ENCODE measurements around the gene PCDHGA3. TPM values are rescaled to one million over a fixed set of nuclear protein-coding genes. Genes with fewer than 3 reads are reported as not detected.

The PCDHGA3 gene
- total and polyA plus RNA-seq, 2 donors (not counting 3 experiments of a cell fraction or from before 2014, with no cell fraction given), result 0.88 to 1.1 TPM

DNA sequence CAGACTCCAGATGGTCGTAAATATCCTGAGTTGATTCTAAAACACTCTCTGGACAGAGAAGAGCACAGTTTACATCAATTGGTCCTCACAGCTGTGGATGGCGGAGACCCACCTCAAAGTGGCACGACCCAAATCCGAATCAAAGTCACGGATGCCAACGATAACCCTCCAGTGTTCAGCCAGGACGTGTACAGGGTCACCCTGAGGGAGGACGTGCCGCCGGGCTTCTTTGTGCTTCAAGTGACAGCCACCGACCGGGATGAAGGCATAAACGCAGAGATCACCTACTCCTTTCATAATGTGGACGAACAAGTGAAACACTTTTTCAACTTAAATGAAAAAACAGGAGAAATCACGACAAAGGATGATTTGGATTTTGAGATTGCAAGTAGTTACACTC lies 17.1 kb downstream of the PCDHGA3 start:
- dilution Hi-C loops (cut with MboI; ENCODE audit: extremely low pct_ligation_motif_present, low sequenced_read_pairs), result no loop called here
- BruUV-seq (replicated peaks), result no TSS peak
- H2AFZ ChIP-seq (ENCODE audit: low read depth, low read length), result no peak overlapping the region
- no peaks in the 10 kb centered on the region for H3K4me1 ChIP-seq (ENCODE audit: control insufficient read depth, extremely low read depth, insufficient read depth, low read length)
- no peaks in the 10 kb centered on the region for H3K9me1 ChIP-seq (replicated peaks; ENCODE audit: control insufficient read depth, extremely low read depth, insufficient read depth, low read length)
- H4K20me1 ChIP-seq (replicated peaks; ENCODE audit: control insufficient read depth, extremely low read depth, insufficient read depth, low read length), result no peaks in the 10 kb centered on the region
- peaks cover 2% of the 10 kb centered on the region for H3K9me3 ChIP-seq (replicated peaks; ENCODE audit: control insufficient read depth, insufficient read depth, low read length)
- H3K4me2 ChIP-seq (ENCODE audit: insufficient read depth, low read length), result no peak overlapping the region
- H3K27me3 ChIP-seq (ENCODE audit: control insufficient read depth in 2 of 2, insufficient read depth in 2 of 2, low read length in 2 of 2), result peaks cover 51 to 69% of the 10 kb centered on the region in 2 experiments
- ChIA-PET POLR2A (no interaction called here), CTCF (interaction anchor here (0.7 to 1.3 kb wide), 8 partner anchors 10 to 203 kb away, joined by 3 to 5 read pairs (median 3); partner anchors contain the start of genes PCDHGA11, PCDHGA12 and PCDHGB1)
- DNase-seq (ENCODE audit: low read depth, low spot score) (no peak), FAIRE-seq (no peak)
- TF ChIP-seq, protein P1, sequence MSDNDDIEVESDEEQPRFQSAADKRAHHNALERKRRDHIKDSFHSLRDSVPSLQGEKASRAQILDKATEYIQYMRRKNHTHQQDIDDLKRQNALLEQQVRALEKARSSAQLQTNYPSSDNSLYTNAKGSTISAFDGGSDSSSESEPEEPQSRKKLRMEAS (IDR thresholded peaks at IDR 0.05; ENCODE audit: insufficient read depth, insufficient read length), result no peak
- TF ChIP-seq JUN (IDR thresholded peaks at IDR 0.05; ENCODE audit: borderline replicate concordance, insufficient read depth, insufficient read length, low read depth) (no peak), EZH2 (IDR thresholded peaks at IDR 0.05; ENCODE audit: borderline replicate concordance, low read depth, low read length, severe bottlenecking) (peak; percentile 0)
- intact Hi-C loops (cut with micrococcal nuclease), result no loop called here
- no peak overlapping the region for H3K4me3 ChIP-seq (replicated peaks in 1 of 3; ENCODE audit: insufficient read depth in 1 of 3, low read depth in 1 of 3, low read length in 3 of 3)
- no peak overlapping the region for H3K9ac ChIP-seq (replicated peaks; ENCODE audit: extremely low read depth, insufficient read depth, low read length)
- no peak overlapping the region for H3K27ac ChIP-seq (ENCODE audit: insufficient read depth, low read depth, low read length)
- H3K79me2 ChIP-seq (ENCODE audit: control insufficient read depth, insufficient read depth, low read length), result no peaks in the 10 kb centered on the region
- H3K36me3 ChIP-seq (ENCODE audit: control insufficient read depth in 2 of 2, extremely low read depth in 1 of 2, insufficient read depth in 2 of 2, low read length in 2 of 2), result no peaks in the 10 kb centered on the region

DNA sequence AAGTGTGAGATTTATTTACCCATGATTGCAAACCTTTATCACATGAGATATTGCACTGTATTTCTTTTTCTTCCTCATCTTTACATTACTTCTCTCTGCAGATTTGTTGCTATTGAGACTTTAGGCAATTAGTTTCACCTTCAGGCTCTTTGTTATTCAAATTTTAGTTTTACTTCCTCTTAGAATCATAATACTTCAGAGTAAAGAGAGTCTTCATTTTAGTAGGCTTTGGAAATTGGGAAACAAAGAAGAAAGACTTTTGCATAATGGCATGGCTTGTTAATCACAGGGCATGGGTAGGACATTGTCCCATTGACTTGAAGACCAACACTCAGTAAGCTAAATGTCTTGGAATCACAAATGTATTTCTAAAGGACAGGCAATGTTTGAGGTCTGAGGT lies 19.1 kb downstream of the PCDHGA3 start:
- Histone ChIP-seq H3K4me1 (ENCODE audit: control insufficient read depth, extremely low read depth, insufficient read depth, low read length) (no peaks in the 10 kb centered on the region), H3K79me2 (ENCODE audit: control insufficient read depth, insufficient read depth, low read length) (no peaks in the 10 kb centered on the region), H3K9me3 (replicated peaks; ENCODE audit: control insufficient read depth, insufficient read depth, low read length) (peaks cover 2% of the 10 kb centered on the region), H3K27ac (ENCODE audit: insufficient read depth, low read depth, low read length) (no peak overlapping the region), H4K20me1 (replicated peaks; ENCODE audit: control insufficient read depth, extremely low read depth, insufficient read depth, low read length) (no peaks in the 10 kb centered on the region), H3K4me2 (ENCODE audit: insufficient read depth, low read length) (no peak overlapping the region), H2AFZ (ENCODE audit: low read depth, low read length) (no peak overlapping the region), H3K9me1 (replicated peaks; ENCODE audit: control insufficient read depth, extremely low read depth, insufficient read depth, low read length) (no peaks in the 10 kb centered on the region), H3K36me3 (ENCODE audit: control insufficient read depth in 2 of 2, extremely low read depth in 1 of 2, insufficient read depth in 2 of 2, low read length in 2 of 2) (no peaks in the 10 kb centered on the region), H3K27me3 (ENCODE audit: control insufficient read depth in 2 of 2, insufficient read depth in 2 of 2, low read length in 2 of 2) (peaks cover 51 to 74% of the 10 kb centered on the region in 2 experiments), H3K9ac (replicated peaks; ENCODE audit: extremely low read depth, insufficient read depth, low read length) (no peak overlapping the region), H3K4me3 (replicated peaks in 1 of 3; ENCODE audit: insufficient read depth in 1 of 3, low read depth in 1 of 3, low read length in 3 of 3) (no peak overlapping the region)
- dilution Hi-C loops (cut with MboI; ENCODE audit: extremely low pct_ligation_motif_present, low sequenced_read_pairs), result no loop called here
- no TSS peak for BruUV-seq (replicated peaks)
- DNase-seq (ENCODE audit: low read depth, low spot score) (no peak), FAIRE-seq (no peak)
- ChIA-PET POLR2A (no interaction called here), CTCF (interaction anchor here (1.0 kb wide), 1 partner anchor 18 kb away, joined by 3 read pairs; no protein-coding TSS in a partner anchor)
- intact Hi-C loops (cut with micrococcal nuclease), result no loop called here
- TF ChIP-seq GATA2 (IDR thresholded peaks at IDR 0.05; ENCODE audit: insufficient read depth, insufficient read length, low read depth, low read length) (no peak), EZH2 (IDR thresholded peaks at IDR 0.05; ENCODE audit: borderline replicate concordance, low read depth, low read length, severe bottlenecking) (no peak), POLR2AphosphoS5 (IDR thresholded peaks at IDR 0.05; ENCODE audit: insufficient read depth, low read depth, low read length) (no peak), JUN (IDR thresholded peaks at IDR 0.05; ENCODE audit: borderline replicate concordance, insufficient read depth, insufficient read length, low read depth) (no peak), MYC (IDR thresholded peaks at IDR 0.05; ENCODE audit: low read depth, low read length) (no peak), FOS (IDR thresholded peaks at IDR 0.05; ENCODE audit: borderline replicate concordance, insufficient read depth, low read length) (no peak), POLR2A (IDR thresholded peaks at IDR 0.05; ENCODE audit: low read depth, low read length) (no peak)
- TF ChIP-seq, protein P2, sequence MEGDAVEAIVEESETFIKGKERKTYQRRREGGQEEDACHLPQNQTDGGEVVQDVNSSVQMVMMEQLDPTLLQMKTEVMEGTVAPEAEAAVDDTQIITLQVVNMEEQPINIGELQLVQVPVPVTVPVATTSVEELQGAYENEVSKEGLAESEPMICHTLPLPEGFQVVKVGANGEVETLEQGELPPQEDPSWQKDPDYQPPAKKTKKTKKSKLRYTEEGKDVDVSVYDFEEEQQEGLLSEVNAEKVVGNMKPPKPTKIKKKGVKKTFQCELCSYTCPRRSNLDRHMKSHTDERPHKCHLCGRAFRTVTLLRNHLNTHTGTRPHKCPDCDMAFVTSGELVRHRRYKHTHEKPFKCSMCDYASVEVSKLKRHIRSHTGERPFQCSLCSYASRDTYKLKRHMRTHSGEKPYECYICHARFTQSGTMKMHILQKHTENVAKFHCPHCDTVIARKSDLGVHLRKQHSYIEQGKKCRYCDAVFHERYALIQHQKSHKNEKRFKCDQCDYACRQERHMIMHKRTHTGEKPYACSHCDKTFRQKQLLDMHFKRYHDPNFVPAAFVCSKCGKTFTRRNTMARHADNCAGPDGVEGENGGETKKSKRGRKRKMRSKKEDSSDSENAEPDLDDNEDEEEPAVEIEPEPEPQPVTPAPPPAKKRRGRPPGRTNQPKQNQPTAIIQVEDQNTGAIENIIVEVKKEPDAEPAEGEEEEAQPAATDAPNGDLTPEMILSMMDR (IDR thresholded peaks at IDR 0.05; ENCODE audit: extremely low read depth in 1 of 2, insufficient read depth in 1 of 2, low read depth in 1 of 2, low read length in 2 of 2), result no peak
- TF ChIP-seq, protein P1 (IDR thresholded peaks at IDR 0.05; ENCODE audit: insufficient read depth, insufficient read length), result no peak

Data from endothelial cell of umbilical vein (primary cell).